ENCODE measurements around the gene PLA2G6. TPM values are rescaled to one million over a fixed set of nuclear protein-coding genes. Genes with fewer than 3 reads are reported as not detected.

PLA2G6 gene
- total RNA-seq, 2 donors from 2014 or later: 36.6 to 90.7 TPM

GRCh38 chr22:38097058-38097457, 84.6 kb downstream of the PLA2G6 start:
- Mint-ChIP-seq H3K27ac (no peak overlapping the region), H3K27me3 (no peaks in the 10 kb centered on the region), H3K36me3 (ENCODE audit: low read depth) (no peaks in the 10 kb centered on the region), H3K4me1 (peaks cover 6% of the 10 kb centered on the region), H3K9me3 (no peaks in the 10 kb centered on the region), H3K4me3 (no peak overlapping the region)
- ATAC-seq (replicated peaks): no peak

- no peak overlapping the region for H3K4me3 Mint-ChIP-seq
- H3K4me1 Mint-ChIP-seq: no peaks in the 10 kb centered on the region
- H3K27me3 Mint-ChIP-seq: peaks cover 9% of the 10 kb centered on the region
- ATAC-seq (replicated peaks): no peak
- no peak overlapping the region for H3K27ac Mint-ChIP-seq
- H3K9me3 Mint-ChIP-seq: no peaks in the 10 kb centered on the region
- no peaks in the 10 kb centered on the region for H3K36me3 Mint-ChIP-seq (ENCODE audit: low read depth)
Observed at GRCh38 chr22:38089474-38089851, 92.2 kb downstream of the PLA2G6 start.

GRCh38 chr22:38088629-38089473, 92.8 kb downstream of the PLA2G6 start:
- Mint-ChIP-seq H3K9me3 (no peaks in the 10 kb centered on the region), H3K36me3 (ENCODE audit: low read depth) (no peaks in the 10 kb centered on the region), H3K4me1 (no peaks in the 10 kb centered on the region), H3K4me3 (no peak overlapping the region), H3K27me3 (peaks cover 9% of the 10 kb centered on the region), H3K27ac (no peak overlapping the region)
- no peak for ATAC-seq (replicated peaks)

GRCh38 chr22:38087855-38088254, 93.8 kb downstream of the PLA2G6 start:
- Mint-ChIP-seq H3K27me3 (peaks cover 9% of the 10 kb centered on the region), H3K4me3 (no peak overlapping the region), H3K36me3 (ENCODE audit: low read depth) (no peaks in the 10 kb centered on the region), H3K4me1 (no peaks in the 10 kb centered on the region), H3K9me3 (no peaks in the 10 kb centered on the region), H3K27ac (no peak overlapping the region)
- no peak for ATAC-seq (replicated peaks)

GRCh38 chr22:38086942-38087341, 94.7 kb downstream of the PLA2G6 start:
- Mint-ChIP-seq H3K27me3 (peaks cover 9% of the 10 kb centered on the region), H3K4me1 (no peaks in the 10 kb centered on the region), H3K27ac (no peak overlapping the region), H3K9me3 (no peaks in the 10 kb centered on the region), H3K36me3 (ENCODE audit: low read depth) (no peaks in the 10 kb centered on the region), H3K4me3 (no peak overlapping the region)
- no peak for ATAC-seq (replicated peaks)

GRCh38 chr22:38086001-38086845, 95.4 kb downstream of the PLA2G6 start:
- H3K27me3 Mint-ChIP-seq: peaks cover 9% of the 10 kb centered on the region

GRCh38 chr22:38085501-38085900, 96.1 kb downstream of the PLA2G6 start:
- Mint-ChIP-seq H3K4me3 (no peak overlapping the region), H3K36me3 (ENCODE audit: low read depth) (no peaks in the 10 kb centered on the region), H3K4me1 (no peaks in the 10 kb centered on the region), H3K27me3 (peaks cover 9% of the 10 kb centered on the region), H3K27ac (no peak overlapping the region), H3K9me3 (no peaks in the 10 kb centered on the region)
- no peak for ATAC-seq (replicated peaks)

More at GRCh38 chr22:38086001-38086845, 95.4 kb downstream of the PLA2G6 start:
- Mint-ChIP-seq H3K9me3 (no peaks in the 10 kb centered on the region), H3K27ac (no peak overlapping the region), H3K36me3 (ENCODE audit: low read depth) (no peaks in the 10 kb centered on the region), H3K4me3 (no peak overlapping the region), H3K4me1 (no peaks in the 10 kb centered on the region)
- ATAC-seq (replicated peaks): no peak

- no peak for ATAC-seq (replicated peaks)
- Mint-ChIP-seq H3K27me3 (peaks cover 9% of the 10 kb centered on the region), H3K9me3 (no peaks in the 10 kb centered on the region), H3K27ac (no peak overlapping the region), H3K36me3 (ENCODE audit: low read depth) (no peaks in the 10 kb centered on the region), H3K4me1 (no peaks in the 10 kb centered on the region), H3K4me3 (no peak overlapping the region)
Observed at GRCh38 chr22:38085056-38085455, 96.6 kb downstream of the PLA2G6 start.

- Mint-ChIP-seq H3K36me3 (ENCODE audit: low read depth) (no peaks in the 10 kb centered on the region), H3K9me3 (no peaks in the 10 kb centered on the region), H3K4me1 (no peaks in the 10 kb centered on the region), H3K27ac (no peak within 1 kb of the TSS), H3K4me3 (no peak within 1 kb of the TSS), H3K27me3 (peaks cover 14% of the 10 kb centered on the region)
- ATAC-seq (replicated peaks): no peak
Observed at GRCh38 chr22:38083931-38084631, 97.5 kb downstream of the PLA2G6 start, which contains the start of gene SLC16A8. Gene SLC16A8, minus strand, starts transcription at chr22:38084184. Its CDS starts 1,311 bp downstream, at chr22:38082873.

- no peaks in the 10 kb centered on the region for H3K9me3 Mint-ChIP-seq
- no peak overlapping the region for H3K27ac Mint-ChIP-seq
- no peaks in the 10 kb centered on the region for H3K4me1 Mint-ChIP-seq
- no peak overlapping the region for H3K4me3 Mint-ChIP-seq
- no peak for ATAC-seq (replicated peaks)
- peaks cover 11% of the 10 kb centered on the region for H3K27me3 Mint-ChIP-seq
- H3K36me3 Mint-ChIP-seq (ENCODE audit: low read depth): no peaks in the 10 kb centered on the region
Observed at GRCh38 chr22:38082986-38083710, 98.5 kb downstream of the PLA2G6 start.

GRCh38 chr22:38081941-38082828, 99.4 kb downstream of the PLA2G6 start:
- Mint-ChIP-seq H3K27ac (no peak overlapping the region), H3K9me3 (no peaks in the 10 kb centered on the region), H3K36me3 (ENCODE audit: low read depth) (no peaks in the 10 kb centered on the region), H3K27me3 (peaks cover 4% of the 10 kb centered on the region), H3K4me3 (peak overlapping the region; percentile 27), H3K4me1 (no peaks in the 10 kb centered on the region)
- ATAC-seq (replicated peaks): peak; percentile 30

GRCh38 chr22:38081636-38081940, 100.0 kb downstream of the PLA2G6 start:
- no peaks in the 10 kb centered on the region for H3K36me3 Mint-ChIP-seq (ENCODE audit: low read depth)
- peaks cover 4% of the 10 kb centered on the region for H3K27me3 Mint-ChIP-seq
- H3K9me3 Mint-ChIP-seq: no peaks in the 10 kb centered on the region
- no peak for ATAC-seq (replicated peaks)
- no peaks in the 10 kb centered on the region for H3K4me1 Mint-ChIP-seq
- no peak overlapping the region for H3K4me3 Mint-ChIP-seq
- H3K27ac Mint-ChIP-seq: no peak overlapping the region

GRCh38 chr22:38080850-38081635, 100.6 kb downstream of the PLA2G6 start:
- no peaks in the 10 kb centered on the region for H3K36me3 Mint-ChIP-seq (ENCODE audit: low read depth)
- no peaks in the 10 kb centered on the region for H3K9me3 Mint-ChIP-seq
- no peak overlapping the region for H3K27ac Mint-ChIP-seq
- no peak overlapping the region for H3K4me3 Mint-ChIP-seq
- ATAC-seq (replicated peaks): peak; percentile 61
- no peaks in the 10 kb centered on the region for H3K4me1 Mint-ChIP-seq
- peaks cover 4% of the 10 kb centered on the region for H3K27me3 Mint-ChIP-seq

All from activated T-helper 17 cell treated with anti-CD3 and anti-CD28 coated beads, Interleukin-2, amount 50 U/mL, for 72 hours (primary cell).